Stimulated activated CD8-positive, alpha-beta memory T cell treated with anti-CD3 and anti-CD28 coated beads, Interleukin-4, amount 100 ng/mL, for 1 hour (primary cell): ENCODE results near the gene NUDT14.
A peak's percentile ranks its signal among the peaks of the same experiment; 100 is the strongest.

Experiments
- DNase-seq, 2 donors: peaks; one replicate each; pipeline ENCODE4 v3.0.0-alpha.2; 2020; ENCODE audit warnings: low read depth in 2 of 2, low spot score in 1 of 2

NUDT14 gene

GRCh38 chr14:105180592-105181548, at the start of gene NUDT14:
Gene NUDT14, minus strand, starts transcription at chr14:105181312. Its CDS starts 103 bp downstream, at chr14:105181209.
- peak; percentile 77 to 78 for DNase-seq

- DNase-seq = no peak
These were observed 48.1 kb upstream of the NUDT14 start for GRCh38 chr14:105229099-105229655.

GRCh38 chr14:105228562-105228961, 47.5 kb upstream of the NUDT14 start:
- no peak for DNase-seq

- no peak for DNase-seq
These were observed 46.2 kb upstream of the NUDT14 start for GRCh38 chr14:105227346-105227745.

- DNase-seq = no peak
These were observed 45.1 kb upstream of the NUDT14 start for GRCh38 chr14:105226198-105226597.

GRCh38 chr14:105224845-105225570, 43.9 kb upstream of the NUDT14 start:
- DNase-seq = no peak

- no peak for DNase-seq
These were observed 42.8 kb upstream of the NUDT14 start for GRCh38 chr14:105223770-105224544.

- no peak for DNase-seq
These were observed 42.1 kb upstream of the NUDT14 start for GRCh38 chr14:105223260-105223659.

- no peak for DNase-seq
These were observed 40.6 kb upstream of the NUDT14 start for GRCh38 chr14:105221598-105222178.

- no peak for DNase-seq
These were observed 39.8 kb upstream of the NUDT14 start for GRCh38 chr14:105220699-105221597.

GRCh38 chr14:105219753-105220152, 38.6 kb upstream of the NUDT14 start:
- no peak for DNase-seq

- DNase-seq = no peak
These were observed 38.0 kb upstream of the NUDT14 start for GRCh38 chr14:105219043-105219612.

- DNase-seq = no peak
These were observed 37.5 kb upstream of the NUDT14 start for GRCh38 chr14:105218611-105219010.

GRCh38 chr14:105217774-105218173, 36.7 kb upstream of the NUDT14 start:
- DNase-seq = no peak

GRCh38 chr14:105216490-105217247, 35.6 kb upstream of the NUDT14 start:
- DNase-seq = no peak

GRCh38 chr14:105215602-105216001, 34.5 kb upstream of the NUDT14 start:
- no peak for DNase-seq

- DNase-seq = no peak
These were observed 33.3 kb upstream of the NUDT14 start for GRCh38 chr14:105214324-105214915.

- no peak for DNase-seq
These were observed 32.2 kb upstream of the NUDT14 start for GRCh38 chr14:105213361-105213760.
